SK-N-SH (cell line): Measurements from ENCODE around the gene HVCN1.

Experiments used
- CTCF ChIP-seq: fragments of 200-600 bp; sonication (generic); IDR thresholded peaks from 2 replicates; pipeline ENCODE4 v1.6.1; 2017; ENCODE audit warnings: antibody characterized with exemption, mild to moderate bottlenecking, moderate library complexity
- NRF1 ChIP-seq: IDR thresholded peaks from 2 replicates; pipeline ENCODE4 v1.6.1; 2012; ENCODE audit warnings: low read depth, mild to moderate bottlenecking, low read length
- POLR2AphosphoS5 ChIP-seq: IDR thresholded peaks from 2 replicates; pipeline ENCODE4 v1.6.1; 2012; ENCODE audit warnings: low read depth, low read length
- RXRA ChIP-seq: IDR thresholded peaks from 2 replicates; pipeline ENCODE4 v1.4.0; 2012; ENCODE audit warnings: low read depth, mild to moderate bottlenecking, borderline replicate concordance
- TF ChIP-seq, protein P1 (sequence below): fragments of 150-350 bp; IDR thresholded peaks from 2 replicates; pipeline ENCODE4 v1.6.1; 2017; ENCODE audit warnings: antibody characterized with exemption, low read length, low read depth, borderline replicate concordance

- no peak for TF ChIP-seq NRF1
- peak; percentile 91 for TF ChIP-seq POLR2AphosphoS5
- TF ChIP-seq RXRA, result no peak
- no peak for TF ChIP-seq CTCF
- TF ChIP-seq, protein P1, sequence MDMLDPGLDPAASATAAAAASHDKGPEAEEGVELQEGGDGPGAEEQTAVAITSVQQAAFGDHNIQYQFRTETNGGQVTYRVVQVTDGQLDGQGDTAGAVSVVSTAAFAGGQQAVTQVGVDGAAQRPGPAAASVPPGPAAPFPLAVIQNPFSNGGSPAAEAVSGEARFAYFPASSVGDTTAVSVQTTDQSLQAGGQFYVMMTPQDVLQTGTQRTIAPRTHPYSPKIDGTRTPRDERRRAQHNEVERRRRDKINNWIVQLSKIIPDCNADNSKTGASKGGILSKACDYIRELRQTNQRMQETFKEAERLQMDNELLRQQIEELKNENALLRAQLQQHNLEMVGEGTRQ, result no peak
Measured at GRCh38 chr12:110613771-110614684, 74.9 kb downstream of the HVCN1 start, which contains the start of gene TCTN1.
